Endodermal cell (in vitro differentiated cells): ENCODE results near the gene CASZ1. TPM values are rescaled to one million over a fixed set of nuclear protein-coding genes. Genes with fewer than 3 reads are reported as not detected.
A peak's percentile ranks its signal among the peaks of the same experiment; 100 is the strongest.

Experiments used
- DNase-seq: peaks from one replicate; pipeline ENCODE4 v3.0.0-alpha.2; 2017
- H3K27ac ChIP-seq: 2 replicates; pipeline ENCODE4 v1.5.1; 2013; ENCODE audit warnings: mild to moderate bottlenecking, low read depth, low read length, moderate library complexity
- H3K27me3 ChIP-seq: 2 replicates; pipeline ENCODE4 v1.6.1; 2013; ENCODE audit warnings: mild to moderate bottlenecking, low read length, moderate library complexity; ENCODE audit not compliant: insufficient read depth, control insufficient read depth, poor library complexity, severe bottlenecking
- H3K36me3 ChIP-seq: 2 replicates; pipeline ENCODE4 v1.7.0; 2013; ENCODE audit warnings: mild to moderate bottlenecking, low read length, moderate library complexity; ENCODE audit not compliant: control insufficient read depth, insufficient read depth
- H3K4me1 ChIP-seq: one replicate; pipeline ENCODE4 v1.7.0; 2013; ENCODE audit warnings: low read length; ENCODE audit not compliant: control insufficient read depth, insufficient read depth
- H3K4me3 ChIP-seq: 2 replicates; pipeline ENCODE4 v1.5.1; 2013; ENCODE audit warnings: mild to moderate bottlenecking, low read length, moderate library complexity
- H3K9ac ChIP-seq: 2 replicates; pipeline ENCODE4 v1.6.1; 2013; ENCODE audit warnings: mild to moderate bottlenecking, low read length, moderate library complexity; ENCODE audit not compliant: poor library complexity, severe bottlenecking; ENCODE audit errors: extremely low read depth
- H3K9me3 ChIP-seq: 2 replicates; pipeline ENCODE4 v1.6.1; 2013; ENCODE audit warnings: mild to moderate bottlenecking, low read length, moderate library complexity; ENCODE audit not compliant: control insufficient read depth
- H3K27ac Mint-ChIP-seq: 2 replicates; pipeline ENCODE4 v1.8.0; 2020; ENCODE audit warnings: mixed read lengths
- H3K27me3 Mint-ChIP-seq: 2 replicates; pipeline ENCODE4 v1.8.0; 2021; ENCODE audit warnings: mild to moderate bottlenecking, mixed read lengths; ENCODE audit not compliant: insufficient read depth
- H3K36me3 Mint-ChIP-seq: 2 replicates; pipeline ENCODE4 v1.8.0; 2020; ENCODE audit warnings: low read depth, mixed read lengths
- H3K4me1 Mint-ChIP-seq: 2 replicates; pipeline ENCODE4 v1.8.0; 2020; ENCODE audit warnings: mixed read lengths
- H3K4me3 Mint-ChIP-seq: 2 replicates; pipeline ENCODE4 v1.8.0; 2020; ENCODE audit warnings: mild to moderate bottlenecking, moderate library complexity, mixed read lengths
- H3K9me3 Mint-ChIP-seq: 2 replicates; pipeline ENCODE4 v1.8.0; 2020; ENCODE audit warnings: mild to moderate bottlenecking, mixed read lengths
- WGBS, 2 experiments: methylation state at CpG; one replicate each; pipeline versions ENCODE4 v1.1.5 to v1.1.7; 2013; ENCODE audit warnings: missing lambda C conversion rate in 2 of 2, mixed read lengths in 1 of 2; ENCODE audit not compliant: insufficient coverage in 1 of 2, insufficient read length in 1 of 2; 5-methylcytosine and 5-hydroxymethylcytosine counted together
- total RNA-seq, 2 donors: library from RNA; stranded (reverse); fragmentation: NEBNext Ultra II Directional in 1 of 2; extraction: Animal tissue kit (Norgen Biotek cat#: 25700) in 1 of 2; gene quantifications; 2 replicates in 1 of 2; 3 replicates in 1 of 2; pipeline ENCODE4 v1.2.1, GENCODE V29; 2021
- TF ChIP-seq, protein P1 (sequence below): fragments of 200-600 bp; sonication (generic); conservative IDR thresholded peaks from 2 replicates; pipeline ENCODE4 v1.5.0; 2021; ENCODE audit warnings: antibody characterized with exemption, mild to moderate bottlenecking

CASZ1 gene
- total RNA-seq, 2 donors from 2014 or later: 3.5 to 5.9 TPM

GRCh38 chr1:10596780-10597179, 199.7 kb downstream of the CASZ1 start:
- 96 to 97% methylated on average over 6 of the region's 6 CpGs for WGBS, 2 experiments
- peaks cover 2% of the 10 kb centered on the region for H3K36me3 ChIP-seq
- peaks cover 4% of the 10 kb centered on the region for H3K4me1 ChIP-seq
- Mint-ChIP-seq H3K36me3 (peaks cover 6% of the 10 kb centered on the region), H3K27ac (no peak overlapping the region), H3K4me3 (no peak overlapping the region), H3K4me1 (peaks cover 31% of the 10 kb centered on the region), H3K9me3 (no peaks in the 10 kb centered on the region), H3K27me3 (no peaks in the 10 kb centered on the region)
- H3K27ac ChIP-seq: no peak overlapping the region
- no peak overlapping the region for H3K9ac ChIP-seq
- no peak for DNase-seq
- TF ChIP-seq, protein P1, sequence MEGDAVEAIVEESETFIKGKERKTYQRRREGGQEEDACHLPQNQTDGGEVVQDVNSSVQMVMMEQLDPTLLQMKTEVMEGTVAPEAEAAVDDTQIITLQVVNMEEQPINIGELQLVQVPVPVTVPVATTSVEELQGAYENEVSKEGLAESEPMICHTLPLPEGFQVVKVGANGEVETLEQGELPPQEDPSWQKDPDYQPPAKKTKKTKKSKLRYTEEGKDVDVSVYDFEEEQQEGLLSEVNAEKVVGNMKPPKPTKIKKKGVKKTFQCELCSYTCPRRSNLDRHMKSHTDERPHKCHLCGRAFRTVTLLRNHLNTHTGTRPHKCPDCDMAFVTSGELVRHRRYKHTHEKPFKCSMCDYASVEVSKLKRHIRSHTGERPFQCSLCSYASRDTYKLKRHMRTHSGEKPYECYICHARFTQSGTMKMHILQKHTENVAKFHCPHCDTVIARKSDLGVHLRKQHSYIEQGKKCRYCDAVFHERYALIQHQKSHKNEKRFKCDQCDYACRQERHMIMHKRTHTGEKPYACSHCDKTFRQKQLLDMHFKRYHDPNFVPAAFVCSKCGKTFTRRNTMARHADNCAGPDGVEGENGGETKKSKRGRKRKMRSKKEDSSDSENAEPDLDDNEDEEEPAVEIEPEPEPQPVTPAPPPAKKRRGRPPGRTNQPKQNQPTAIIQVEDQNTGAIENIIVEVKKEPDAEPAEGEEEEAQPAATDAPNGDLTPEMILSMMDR: no peak
- H3K4me3 ChIP-seq: no peak overlapping the region
- H3K9me3 ChIP-seq: no peaks in the 10 kb centered on the region
- H3K27me3 ChIP-seq: no peaks in the 10 kb centered on the region

DNA sequence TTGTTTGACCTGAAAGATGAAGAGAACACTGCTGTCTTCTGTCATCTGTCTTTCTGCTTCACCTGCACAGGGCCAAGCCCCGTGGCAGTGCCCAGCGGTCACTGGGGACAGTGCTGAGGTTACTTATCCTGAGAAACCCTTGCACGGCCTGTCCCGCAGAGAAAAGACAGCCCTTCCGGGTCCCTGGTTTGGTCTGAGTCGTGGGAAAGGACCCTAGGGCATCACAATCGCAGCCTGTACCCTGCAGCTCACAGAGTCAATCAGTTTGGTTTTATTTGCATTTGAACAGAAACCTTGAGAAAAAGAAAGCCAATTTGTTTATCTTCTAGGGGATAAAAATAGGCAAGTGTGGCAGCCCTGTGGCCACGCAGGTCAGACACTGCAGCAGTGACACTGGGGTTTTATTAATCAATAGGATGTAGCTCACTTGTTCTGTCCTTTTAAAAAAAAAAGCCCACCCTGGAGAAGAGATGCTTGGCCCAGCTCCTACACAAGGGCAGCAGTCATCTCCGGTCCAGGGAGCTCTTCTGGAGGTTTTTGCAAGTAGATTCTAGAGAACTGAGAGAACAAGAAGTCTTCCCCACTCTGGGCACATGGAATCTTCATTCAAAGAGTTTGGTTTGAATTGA, 201.7 kb downstream of the CASZ1 start:
- H3K4me1 Mint-ChIP-seq: peaks cover 27% of the 10 kb centered on the region
- peak; percentile 61 for DNase-seq
- H3K4me3 Mint-ChIP-seq: no peak overlapping the region
- no peaks in the 10 kb centered on the region for H3K36me3 ChIP-seq
- TF ChIP-seq, protein P1: no peak
- H3K9me3 Mint-ChIP-seq: no peaks in the 10 kb centered on the region
- H3K36me3 Mint-ChIP-seq: peaks cover 2% of the 10 kb centered on the region
- H3K9ac ChIP-seq: no peak overlapping the region
- H3K4me3 ChIP-seq: no peak overlapping the region
- H3K9me3 ChIP-seq: no peaks in the 10 kb centered on the region
- no peaks in the 10 kb centered on the region for H3K27me3 Mint-ChIP-seq
- no peaks in the 10 kb centered on the region for H3K27me3 ChIP-seq
- WGBS, 2 experiments: 52 to 66% methylated on average over 8 to 9 of the region's 9 CpGs
- peak overlapping the region; percentile 28 for H3K27ac Mint-ChIP-seq
- no peak overlapping the region for H3K27ac ChIP-seq
- peaks cover 4% of the 10 kb centered on the region for H3K4me1 ChIP-seq

GRCh38 chr1:10593750-10594149, 202.7 kb downstream of the CASZ1 start:
- Histone ChIP-seq H3K4me3 (no peak overlapping the region), H3K27ac (no peak overlapping the region), H3K36me3 (no peaks in the 10 kb centered on the region), H3K9me3 (no peaks in the 10 kb centered on the region), H3K4me1 (peaks cover 4% of the 10 kb centered on the region), H3K9ac (no peak overlapping the region), H3K27me3 (no peaks in the 10 kb centered on the region)
- TF ChIP-seq, protein P1: no peak
- H3K9me3 Mint-ChIP-seq: no peaks in the 10 kb centered on the region
- no peaks in the 10 kb centered on the region for H3K27me3 Mint-ChIP-seq
- no peak overlapping the region for H3K4me3 Mint-ChIP-seq
- WGBS, 2 experiments: 92 to 93% methylated on average over 10 to 11 of the region's 11 CpGs
- no peak overlapping the region for H3K27ac Mint-ChIP-seq
- H3K4me1 Mint-ChIP-seq: peaks cover 27% of the 10 kb centered on the region
- no peaks in the 10 kb centered on the region for H3K36me3 Mint-ChIP-seq
- DNase-seq: no peak
